GM18508 (cell line): Measurements from ENCODE around the gene CPN2.

Experiments used
- ATAC-seq: cut with Tn5 transposase; IDR thresholded peaks from one replicate; pipeline ENCODE4 v1.9.1; 2021; ENCODE audit warnings: moderate number of reproducible peaks; ENCODE audit not compliant: insufficient read depth, unreplicated experiment

Gene CPN2

DNA sequence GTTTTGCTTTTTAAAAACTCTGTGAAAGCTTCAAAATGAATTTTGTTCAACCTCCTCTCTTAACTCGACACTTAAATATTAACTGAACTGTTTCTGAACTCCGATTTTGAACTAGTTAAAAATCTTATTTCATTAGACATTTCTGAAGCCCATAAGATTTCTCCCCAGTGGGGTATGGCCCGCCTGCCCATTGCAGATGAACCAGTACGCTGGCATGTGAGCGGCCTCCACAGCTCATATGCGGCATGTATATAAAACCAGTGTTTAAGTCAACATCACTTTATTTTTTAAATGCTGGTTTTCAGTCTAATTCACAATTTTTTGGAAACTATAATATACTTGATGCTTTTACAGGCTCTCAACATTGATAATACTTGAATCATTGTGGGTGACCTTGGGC lies 50.2 kb downstream of the CPN2 start:
- no peak for ATAC-seq

- no peak for ATAC-seq
These were observed 50.8 kb downstream of the CPN2 start for GRCh38 chr3:194300382-194300758.

GRCh38 chr3:194298331-194299227 lies 52.5 kb downstream of the CPN2 start:
- no peak for ATAC-seq

GRCh38 chr3:194296454-194297263 lies 54.5 kb downstream of the CPN2 start:
- no peak for ATAC-seq

DNA sequence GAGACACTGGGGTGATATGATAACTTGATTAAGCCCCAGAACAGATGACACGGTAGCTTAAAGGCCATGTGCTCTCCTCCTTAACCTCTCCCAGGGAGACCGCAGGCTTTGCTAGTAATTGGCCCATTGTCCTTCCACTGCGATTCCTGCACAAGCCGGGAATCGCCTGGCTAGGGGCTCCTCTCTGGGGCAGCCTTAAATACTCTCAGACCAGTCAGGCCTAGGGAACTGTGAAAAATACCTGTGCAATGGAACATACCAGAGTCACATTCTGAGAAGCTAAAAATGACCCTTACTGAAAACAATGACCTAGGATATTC lies 56.3 kb downstream of the CPN2 start:
- ATAC-seq, result no peak

DNA sequence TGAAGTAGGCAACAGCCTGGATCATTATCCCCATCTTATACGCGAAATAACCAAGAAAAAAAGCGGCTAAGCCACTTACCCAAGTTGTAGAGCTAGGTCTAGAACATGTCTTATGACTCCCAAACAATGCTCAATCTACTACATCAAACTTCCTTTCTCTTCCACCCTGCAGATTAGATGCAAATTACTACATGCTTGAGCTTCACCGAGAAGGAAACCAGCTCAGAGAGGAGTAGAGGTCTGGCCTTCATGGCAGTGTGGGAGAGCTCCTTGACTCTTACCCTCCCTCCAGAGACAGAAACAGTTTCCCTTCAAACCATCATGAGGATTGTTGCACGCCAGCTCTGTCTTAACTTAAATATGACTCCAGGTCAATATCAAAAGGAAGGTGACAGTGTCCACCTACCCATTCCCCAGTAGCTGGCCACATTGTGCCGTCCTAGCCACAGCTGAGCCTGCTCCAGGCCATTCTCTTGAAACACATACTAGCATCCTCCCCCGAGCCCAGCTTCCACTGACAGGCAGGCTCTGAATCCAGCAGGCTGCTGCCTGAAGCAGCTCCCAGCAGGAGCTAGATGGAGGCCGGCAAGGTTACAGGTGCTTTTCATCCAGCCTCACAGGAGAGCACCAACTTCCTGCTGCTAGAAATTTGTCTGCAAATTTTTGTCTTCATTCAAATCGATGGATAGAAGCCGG lies 56.8 kb downstream of the CPN2 start:
- no peak for ATAC-seq

- no peak for ATAC-seq
These were observed 57.5 kb downstream of the CPN2 start for GRCh38 chr3:194293546-194294198.

GRCh38 chr3:194292331-194292730 lies 58.8 kb downstream of the CPN2 start:
- ATAC-seq, result no peak
